DMS79 treated with DMSO at 0.1 percent for 48 hours (cell line): Measurements from ENCODE around the gene CMIP.

Experiments used
- DNase-seq: peaks from one replicate; lab custom pipeline; 2025; lab: John Stamatoyannopoulos, UW

CMIP gene

DNA sequence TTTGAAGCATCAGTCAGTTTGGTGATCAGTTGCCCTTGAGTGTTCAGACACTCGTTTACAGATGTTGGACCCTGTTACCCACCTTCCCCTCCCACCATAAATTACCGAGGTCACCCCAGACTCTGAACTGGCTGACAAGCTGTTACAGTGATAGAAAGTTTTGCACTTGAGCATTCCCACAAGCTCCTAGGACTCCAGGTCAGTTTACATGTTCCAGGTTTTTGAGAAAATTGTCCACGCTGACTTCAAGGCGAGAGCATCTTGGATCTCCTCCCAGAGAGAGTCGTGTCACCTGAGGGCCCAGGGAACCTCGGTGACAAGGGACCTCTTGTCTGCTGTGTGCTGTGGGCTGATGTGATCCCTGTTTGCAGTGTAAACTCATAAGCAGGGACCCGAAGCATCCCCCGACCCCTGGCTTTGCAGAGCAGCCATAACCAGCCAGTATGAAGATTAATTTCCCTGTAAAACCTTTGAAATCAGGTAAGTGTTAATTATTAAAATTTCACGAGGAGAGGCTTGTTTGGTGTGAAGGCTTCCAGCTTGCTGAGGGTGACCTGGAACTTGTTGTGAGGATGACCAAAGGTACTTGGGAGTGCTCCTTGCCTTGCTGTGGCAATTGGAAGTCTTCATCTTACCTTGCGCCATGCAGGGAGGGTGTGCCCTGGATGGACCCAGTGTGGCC lies 91.2 kb downstream of the CMIP start:
- DNase-seq: no peak

DNA sequence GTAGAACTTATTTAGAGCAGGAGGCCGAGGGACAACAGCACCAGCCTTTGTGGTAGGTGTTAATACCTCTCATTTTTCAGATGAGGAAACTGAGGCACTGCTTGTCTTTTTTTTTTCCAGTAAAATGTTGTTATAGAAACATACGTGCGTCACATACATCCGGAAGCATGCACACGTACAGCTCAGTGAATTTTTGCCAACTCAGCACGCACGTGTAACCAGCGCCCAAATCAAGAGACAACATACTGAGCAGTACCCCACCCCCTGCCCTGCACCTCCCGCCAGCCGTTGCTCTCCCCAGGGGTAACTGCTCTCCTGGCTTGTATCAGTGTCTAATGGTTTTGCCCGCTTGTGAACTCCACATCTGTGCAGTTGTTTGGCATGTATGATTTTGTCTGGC lies 92.0 kb downstream of the CMIP start:
- DNase-seq: no peak

DNA sequence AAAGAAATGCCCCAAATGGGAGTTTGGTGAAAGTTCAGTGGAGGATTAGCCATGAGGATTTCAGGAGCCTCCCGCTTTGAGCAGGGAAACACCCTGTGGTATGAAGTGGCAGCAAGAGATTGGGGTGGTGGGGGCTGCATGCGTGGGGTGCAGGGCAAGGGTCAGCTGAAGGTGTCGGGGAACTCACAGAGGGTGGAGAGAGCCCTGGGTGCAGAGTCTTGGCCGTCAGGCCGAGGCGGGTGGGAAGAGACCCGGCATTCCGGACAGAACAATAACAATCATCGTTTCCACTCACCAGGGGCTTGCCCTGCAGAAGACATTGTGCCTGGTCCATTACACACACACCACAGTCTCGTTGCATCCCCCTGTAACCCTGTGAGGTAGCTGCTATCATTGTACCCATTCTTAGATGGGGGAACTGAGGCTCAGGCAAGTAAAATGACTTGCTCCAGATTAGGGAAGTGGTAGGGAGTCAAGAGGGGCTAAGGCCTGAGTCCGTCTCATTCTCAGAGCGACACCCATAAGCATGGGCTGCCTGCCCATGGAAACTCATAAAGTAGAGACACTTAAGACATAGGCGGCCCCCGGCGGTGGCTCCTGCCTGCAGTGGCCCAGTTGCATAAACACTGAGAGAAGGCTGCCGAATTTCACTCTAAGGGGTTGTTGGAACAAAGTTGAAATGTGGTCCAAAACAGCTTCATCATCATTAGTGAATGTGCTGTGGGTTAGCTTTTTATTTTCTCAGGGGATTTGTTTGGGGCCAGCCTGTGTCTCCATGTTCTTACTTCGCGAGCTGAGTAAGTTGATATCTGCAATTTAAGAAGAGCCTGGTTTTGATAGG lies 93.3 kb downstream of the CMIP start:
- no peak for DNase-seq

DNA sequence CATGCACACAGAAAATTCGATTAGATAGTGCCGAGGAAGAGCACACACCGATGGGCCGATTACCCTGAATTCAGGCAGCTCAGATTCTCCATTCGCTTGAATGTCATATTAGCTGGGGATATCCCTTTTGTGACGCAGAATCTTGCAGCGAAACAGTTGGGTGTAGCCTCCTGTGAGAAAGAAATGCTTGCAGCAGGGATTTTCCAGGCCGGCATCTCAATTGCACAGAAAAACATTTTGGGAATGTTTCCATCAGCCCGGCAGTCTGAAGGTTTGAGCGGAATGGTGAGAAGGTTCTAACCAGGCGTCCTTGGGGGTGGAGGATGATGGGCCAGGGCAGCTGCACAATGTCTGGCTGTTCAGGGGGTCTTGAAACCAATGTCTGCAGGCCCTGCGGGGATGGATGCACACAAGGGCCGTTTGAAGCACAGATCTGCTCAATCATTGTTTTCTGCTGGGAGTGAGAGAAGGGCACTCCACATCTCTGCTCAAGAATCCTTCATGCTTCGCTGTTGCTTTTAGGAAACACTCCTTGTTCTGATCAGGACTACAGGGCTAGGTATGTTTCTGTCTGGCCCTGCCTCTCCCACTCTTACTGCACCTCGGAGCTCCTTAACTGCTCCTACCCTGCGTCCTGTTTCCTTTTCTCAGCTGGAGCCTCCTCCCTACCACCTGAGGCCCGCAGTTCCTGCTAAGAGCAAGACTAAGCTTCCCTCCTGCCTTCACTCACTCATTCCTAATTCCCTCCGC lies 94.6 kb downstream of the CMIP start:
- peak; percentile 49 for DNase-seq

DNA sequence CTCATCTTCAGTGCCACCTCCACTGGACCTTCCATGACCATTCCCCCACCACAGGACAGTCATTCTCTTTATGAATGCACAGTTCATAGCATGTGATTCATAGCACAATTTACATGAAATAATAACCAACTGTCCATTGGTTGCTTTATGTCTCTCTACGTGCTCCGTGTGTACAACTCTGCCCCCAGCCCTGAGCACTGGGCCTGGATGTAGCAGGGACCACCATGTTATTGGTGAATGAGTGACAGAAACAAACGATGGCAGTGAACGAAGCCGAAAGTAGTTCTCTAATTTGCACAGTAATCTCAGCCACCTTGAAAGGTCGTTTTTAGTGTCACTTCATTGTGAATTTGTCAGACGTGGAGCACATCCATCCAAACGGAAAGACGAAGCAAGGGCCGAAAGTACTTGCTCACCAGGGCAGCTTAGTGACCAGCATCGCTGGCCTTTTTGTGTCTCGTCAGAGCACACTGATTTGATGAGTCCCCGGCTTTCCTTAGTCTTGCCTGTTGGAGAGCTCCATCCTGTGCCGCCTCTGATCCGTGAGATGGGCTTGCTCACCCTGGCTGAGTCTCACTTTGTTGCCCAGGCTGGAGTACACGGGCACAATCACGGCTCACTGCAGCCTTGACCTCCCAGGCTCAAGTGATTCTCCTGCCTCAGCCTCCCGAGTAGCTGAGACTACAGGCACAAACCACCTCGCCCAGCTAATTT lies 95.3 kb downstream of the CMIP start:
- DNase-seq: no peak

DNA sequence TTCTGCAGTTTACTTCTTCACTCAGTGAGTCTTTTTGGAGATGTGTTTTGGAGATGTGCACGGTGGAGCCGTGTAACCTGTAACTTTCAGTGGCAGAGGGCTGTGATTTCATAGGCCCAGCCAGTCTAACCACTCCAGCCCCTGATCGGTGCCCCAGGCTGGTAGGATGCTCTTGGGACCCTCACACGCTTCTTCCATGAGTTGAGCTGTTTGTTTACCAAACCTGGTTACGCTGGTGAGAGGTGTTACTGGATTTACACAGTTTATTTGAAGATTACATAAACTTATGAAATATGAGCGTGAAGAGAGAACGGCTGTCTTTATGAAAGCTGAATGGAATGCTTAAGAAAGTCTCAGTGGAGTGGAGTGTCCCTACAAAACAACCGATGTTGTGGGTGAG lies 96.7 kb downstream of the CMIP start:
- DNase-seq: no peak

DNA sequence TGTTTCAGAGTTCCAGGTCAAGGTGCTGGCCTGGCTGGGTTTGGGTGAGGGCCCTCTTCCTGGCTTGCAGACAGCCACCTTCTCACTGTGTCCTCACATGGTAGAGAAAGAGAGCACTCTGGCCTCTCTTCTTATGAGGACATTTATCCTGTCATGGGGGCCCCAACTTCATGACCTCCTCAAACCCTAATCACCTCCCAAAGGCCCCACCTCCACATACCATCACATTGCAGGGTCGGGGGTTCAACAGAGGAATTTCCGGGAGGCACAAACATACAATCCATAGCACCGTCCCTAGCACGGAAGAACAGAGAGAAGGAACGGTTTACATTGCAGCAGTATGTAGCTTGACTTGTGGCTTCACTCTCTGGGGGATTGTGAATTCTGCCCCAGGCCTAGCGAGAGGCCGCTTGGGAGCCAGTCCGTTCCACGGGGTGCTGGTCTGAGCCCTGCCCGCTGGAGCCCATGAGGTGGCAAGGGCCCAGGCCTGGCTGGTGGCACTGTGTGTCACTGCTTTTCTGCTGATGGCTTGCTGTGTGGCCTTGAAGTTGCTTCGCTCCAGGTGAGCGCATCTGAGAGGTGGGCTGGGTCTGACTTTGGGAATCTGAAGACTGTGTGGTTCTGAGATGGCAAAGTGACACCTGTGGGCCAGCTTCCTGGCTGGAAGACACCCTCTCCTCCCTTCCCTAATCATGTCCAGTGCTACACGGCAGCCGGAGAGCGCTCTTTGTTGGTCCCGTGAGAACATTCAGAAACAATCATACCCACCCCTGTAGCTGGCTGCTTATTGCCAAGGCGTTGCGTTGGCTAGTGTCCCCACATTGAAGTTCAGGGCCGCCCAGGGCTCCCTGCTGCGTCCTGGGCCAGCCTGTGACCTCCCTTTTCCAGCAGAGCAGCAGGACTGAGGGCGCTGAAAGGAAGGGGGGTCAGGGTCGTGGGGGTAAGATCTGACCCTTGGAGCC lies 98.3 kb downstream of the CMIP start:
- DNase-seq: no peak

DNA sequence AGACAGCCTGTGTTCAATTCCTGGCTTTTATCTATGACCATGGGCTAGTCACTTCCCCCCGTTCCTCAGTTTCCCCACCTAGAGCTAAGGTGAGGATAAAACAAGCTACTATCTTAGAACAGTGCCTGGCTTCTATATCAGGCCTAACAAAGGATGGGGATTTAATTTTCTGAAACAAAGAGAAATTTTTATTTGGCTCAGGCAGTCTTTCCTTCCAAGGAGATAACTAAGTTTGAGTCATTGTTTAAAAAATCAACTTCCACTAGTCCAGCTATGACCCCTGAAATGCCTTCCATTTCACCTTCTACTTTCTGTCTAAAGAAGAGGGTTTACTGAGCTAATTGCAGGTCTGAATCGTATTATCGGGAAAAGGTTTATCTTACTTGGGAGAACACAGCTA lies 99.0 kb downstream of the CMIP start:
- no peak for DNase-seq

DNA sequence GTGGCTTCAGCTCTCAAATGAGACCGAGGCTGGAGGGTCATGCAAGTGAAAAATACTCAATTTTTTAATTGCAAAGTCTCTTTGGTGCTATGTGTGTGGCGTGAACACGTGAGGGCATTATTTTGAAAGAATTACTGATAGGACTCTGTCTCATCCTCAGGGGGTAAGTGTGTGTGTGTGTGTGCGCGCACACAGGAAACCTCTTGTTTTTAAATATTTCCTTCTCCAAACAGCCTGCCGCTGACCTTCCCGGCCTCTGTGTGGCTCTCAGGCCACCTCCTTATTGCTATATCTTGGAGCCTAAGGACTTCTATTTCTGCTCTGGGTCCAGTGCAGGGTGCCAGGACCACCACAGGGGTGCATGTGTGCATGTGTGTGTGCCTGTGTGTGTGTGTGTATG lies 99.7 kb downstream of the CMIP start:
- DNase-seq: no peak

DNA sequence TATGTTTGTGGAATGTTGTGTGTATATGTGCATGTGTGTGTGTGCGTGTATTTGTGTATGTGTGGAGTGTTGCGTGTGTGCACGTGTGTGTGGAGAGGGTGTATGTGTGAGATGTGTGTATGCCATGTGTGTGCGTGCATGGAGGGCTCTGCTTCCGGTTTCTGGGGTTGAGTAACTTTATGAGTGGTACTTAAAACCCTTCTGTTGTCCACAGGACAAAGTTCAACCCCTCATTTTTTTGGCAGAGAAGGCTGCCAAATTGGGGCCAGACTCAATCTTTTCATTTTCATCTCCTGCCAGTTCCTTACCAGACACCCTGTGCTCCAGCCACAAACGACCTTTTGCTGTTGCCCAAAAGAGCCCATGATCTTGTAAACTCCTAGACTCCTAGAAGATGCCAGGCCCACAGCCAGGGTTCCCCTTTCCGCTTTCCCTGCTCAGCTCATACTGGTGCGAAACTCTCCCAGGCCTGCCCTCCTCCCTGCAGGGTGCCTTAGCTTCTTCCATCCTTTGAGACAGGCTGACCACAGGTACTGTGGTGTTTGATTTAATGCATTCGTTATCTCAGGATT lies 100.2 kb downstream of the CMIP start:
- DNase-seq: peak; percentile 4

DNA sequence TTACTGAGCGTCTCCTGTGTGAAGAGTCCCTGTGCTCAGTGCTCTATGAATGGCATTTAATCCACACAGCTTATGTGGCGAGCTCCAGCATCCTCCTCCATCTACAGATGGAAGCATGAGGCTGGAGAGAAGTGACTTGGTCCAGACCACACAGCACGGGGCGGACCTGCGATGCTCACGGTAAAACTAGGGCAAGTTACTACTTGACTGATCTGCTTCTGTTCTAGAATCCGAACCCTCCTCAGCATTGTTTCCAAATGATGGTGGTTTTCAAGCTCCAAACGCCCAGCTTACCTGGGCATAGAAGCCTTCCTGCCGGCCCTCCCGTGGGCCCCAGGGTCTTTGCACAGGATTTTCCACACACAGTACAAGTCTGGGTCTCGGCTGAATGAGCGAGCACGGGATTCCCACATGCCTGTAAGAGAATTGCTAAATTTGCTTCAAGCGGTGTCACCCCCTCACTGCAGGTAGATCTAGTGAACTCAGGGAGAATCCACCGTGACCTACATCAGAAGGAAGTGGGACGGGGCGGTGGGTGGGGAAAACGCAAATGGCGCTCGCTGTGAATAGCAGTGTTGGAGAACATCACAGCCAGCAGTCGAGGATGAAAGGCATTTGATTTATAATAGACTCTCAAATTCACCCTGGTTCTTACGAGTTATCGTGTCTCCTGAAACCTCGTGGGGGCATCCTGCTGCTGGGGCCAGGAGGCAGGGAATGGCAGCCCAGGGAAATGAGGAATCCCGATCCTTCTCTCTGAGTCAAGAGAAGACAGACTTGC lies 101.1 kb downstream of the CMIP start:
- no peak for DNase-seq

DNA sequence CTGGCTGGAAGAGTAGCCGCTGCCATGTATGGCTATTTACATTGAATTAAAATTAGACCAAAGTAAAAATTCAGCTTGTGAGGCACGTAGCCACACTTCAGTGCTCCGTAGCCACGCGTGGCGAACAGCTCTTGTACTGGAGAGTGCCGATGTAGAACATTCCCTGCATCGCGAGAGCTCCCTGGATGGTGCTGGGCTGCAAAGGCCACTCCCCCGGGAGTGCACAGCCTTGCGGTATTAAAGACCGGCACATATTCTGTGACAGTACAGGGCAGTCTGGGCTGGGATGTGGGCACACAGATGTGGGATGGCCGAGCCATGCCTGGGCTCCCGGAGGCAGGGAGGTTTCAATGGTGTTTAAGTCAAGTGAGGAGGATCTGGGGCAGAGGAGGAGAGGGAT lies 102.2 kb downstream of the CMIP start:
- DNase-seq: no peak

DNA sequence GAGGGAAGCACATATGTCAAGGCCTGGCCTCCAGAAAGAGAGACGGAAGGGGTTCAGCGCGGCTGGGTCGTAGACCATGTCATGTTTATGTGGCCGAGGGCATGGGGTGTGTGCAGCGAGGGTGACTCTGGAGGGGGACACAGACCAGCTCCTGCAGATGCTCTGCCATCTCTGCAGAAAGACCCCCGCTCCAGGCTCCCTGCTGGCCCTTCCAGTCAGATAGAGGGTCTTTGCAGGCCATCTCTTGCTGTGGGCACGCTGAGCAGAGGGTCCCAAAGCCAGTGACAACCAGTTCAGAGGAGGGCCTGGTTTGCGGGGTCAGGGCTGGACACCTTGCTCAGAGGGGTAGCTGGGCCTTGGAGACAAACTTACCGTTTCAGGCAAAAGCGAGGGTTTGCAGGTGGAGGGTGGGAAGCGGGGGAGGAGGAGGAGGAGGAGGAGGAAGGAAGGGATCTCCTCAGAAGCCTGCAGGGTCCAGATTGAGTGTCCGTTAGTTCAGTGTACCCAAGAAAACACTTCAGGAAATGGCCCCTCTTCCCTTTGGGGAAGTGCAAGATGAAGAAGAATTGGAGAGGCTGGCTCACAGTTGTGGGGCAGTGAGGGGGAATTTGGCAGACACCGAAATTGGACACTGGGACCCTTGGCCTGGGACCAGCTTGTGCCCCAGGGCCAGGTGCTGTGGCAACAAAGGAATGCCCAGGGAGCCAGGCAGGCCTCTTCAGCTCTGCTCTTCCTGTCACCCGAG lies 102.8 kb downstream of the CMIP start:
- DNase-seq: no peak

DNA sequence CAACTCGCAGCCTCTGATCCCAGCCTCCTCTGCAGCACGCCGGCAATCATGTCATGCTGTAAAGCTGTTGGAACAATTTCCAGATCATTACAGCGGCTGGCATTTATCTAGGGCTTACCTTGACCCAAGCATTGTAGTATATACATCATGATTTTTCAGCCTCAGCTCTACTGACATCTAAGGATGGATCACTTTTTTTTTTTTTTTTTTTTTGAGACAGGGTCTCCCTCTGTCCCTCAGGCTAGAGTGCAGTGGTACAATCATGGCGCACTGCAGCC lies 103.3 kb downstream of the CMIP start:
- no peak for DNase-seq

DNA sequence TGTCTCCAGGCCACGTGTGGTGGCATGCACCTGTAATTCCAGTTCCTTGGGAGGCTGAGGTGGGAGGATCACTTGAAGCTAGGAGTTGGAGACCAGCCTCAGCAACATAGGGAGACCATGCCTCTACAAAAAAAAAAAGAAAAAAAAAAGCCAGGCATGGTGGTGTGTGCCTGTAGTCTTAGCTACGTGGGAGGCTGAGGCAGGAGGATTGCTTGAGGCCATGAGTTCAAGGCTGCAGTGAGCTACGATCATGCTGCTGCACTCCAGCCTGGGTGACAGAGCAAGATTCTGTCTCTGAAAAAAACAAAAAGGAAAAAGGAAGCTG lies 103.9 kb downstream of the CMIP start:
- no peak for DNase-seq

DNA sequence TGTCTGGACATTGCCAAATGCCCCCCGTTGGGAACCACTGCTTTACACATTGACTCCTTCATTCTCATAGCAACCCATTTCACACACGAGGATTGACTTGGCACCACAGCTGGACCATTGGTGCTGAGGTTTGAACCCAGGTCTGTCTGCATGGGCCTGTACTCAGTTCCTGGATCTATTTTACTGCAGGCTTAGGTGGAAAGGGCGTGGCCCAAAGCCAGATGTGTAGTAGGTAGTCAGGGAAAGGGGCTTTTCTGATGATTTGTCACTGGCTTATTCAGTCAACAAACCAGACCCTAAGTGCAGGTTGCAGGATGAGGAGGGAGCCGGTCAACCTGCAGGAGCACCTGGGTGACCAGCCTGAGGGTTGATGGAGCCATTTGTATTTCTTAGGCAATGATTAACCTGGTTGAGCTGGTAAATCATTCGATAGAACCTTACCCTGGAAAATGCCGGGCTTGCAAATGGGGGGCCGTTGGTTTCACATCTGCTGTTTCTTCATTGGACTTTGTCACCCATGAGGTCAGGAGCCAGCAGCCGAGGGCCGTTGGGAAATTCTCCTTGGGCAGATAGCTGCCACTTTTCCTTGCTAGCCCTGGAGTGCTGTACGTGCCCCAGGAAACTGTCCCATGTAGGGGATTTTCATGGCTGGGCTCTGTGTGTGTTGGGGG lies 104.4 kb downstream of the CMIP start:
- DNase-seq: no peak

DNA sequence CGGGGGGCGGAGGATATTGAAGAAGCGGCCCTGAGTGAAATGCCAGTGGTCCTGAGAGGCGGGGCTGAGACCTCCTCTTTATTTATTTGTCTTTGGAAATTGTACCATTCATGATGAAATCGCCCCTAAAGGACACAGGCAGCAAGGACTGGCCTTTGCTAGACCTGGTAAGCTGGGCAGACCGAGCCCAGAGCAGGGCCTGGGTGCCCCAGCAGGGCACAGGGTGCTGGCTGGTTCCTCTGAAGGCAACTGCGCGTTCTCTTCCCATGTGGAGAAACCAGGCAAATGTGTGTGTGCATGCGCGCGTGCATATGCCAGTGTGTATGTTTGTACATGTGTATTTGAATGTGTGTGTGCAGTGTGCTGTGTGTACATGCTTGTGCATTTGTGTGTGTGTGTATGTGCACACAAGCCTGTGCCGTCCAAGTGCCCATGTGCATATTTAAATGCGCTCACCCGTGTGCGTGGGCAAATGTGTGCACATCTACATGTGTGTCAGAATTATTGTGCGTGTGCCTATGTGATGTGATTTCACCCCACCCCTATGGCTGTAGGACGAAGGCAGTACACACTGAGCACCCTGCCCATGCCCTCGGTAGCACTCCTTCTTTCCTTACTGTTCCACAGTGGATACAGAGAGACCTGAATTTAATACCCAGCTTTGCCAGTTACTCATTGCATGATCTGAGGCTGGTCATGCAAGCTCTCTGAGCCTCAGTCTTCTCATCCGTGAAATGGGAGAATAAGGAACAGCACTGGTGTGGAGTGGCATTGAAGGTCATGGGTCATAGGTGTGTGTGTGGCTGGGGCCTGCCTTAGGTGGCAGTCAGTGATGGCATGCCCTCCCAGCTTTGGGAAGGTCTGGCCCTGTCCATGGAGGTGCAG lies 105.2 kb downstream of the CMIP start:
- DNase-seq: no peak

DNA sequence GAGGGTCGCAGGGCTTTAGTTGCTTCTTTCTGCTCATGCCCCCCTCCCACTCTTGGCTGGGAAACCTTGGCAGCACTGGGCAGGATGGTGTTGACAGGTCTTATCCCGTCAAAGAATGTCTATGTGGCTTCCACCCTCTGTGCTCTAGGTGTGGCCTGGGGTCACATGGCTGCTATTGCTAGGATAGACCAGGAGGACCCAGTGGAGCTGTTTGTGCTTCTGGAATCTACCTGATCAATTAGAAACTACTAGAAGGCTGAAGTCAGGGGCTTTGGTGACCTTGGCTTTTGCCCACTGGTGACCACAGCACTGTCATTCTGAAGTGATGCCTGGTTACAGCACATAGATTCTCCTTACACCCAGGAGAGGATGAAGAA lies 105.8 kb downstream of the CMIP start:
- DNase-seq: no peak
